Prostate gland (tissue), 2 donors: ENCODE data around the gene CUL2.

Source experiments
- CTCF ChIP-seq, 4 experiments: fragments of 200-600 bp in 2 of 4; fragments of 450-650 bp in 2 of 4; sonication (generic) in 2 of 4; IDR thresholded peaks; 1 replicate in 3 of 4; 2 replicates in 1 of 4; pipeline ENCODE4 v1.5.1; 2016 to 2019; ENCODE audit warnings: antibody characterized with exemption in 4 of 4, mild to moderate bottlenecking in 2 of 4, moderate library complexity in 2 of 4
- POLR2A ChIP-seq: fragments of 450-650 bp; IDR thresholded peaks from one replicate; pipeline ENCODE4 v1.6.1; 2016; ENCODE audit warnings: antibody characterized with exemption, mild to moderate bottlenecking

DNA sequence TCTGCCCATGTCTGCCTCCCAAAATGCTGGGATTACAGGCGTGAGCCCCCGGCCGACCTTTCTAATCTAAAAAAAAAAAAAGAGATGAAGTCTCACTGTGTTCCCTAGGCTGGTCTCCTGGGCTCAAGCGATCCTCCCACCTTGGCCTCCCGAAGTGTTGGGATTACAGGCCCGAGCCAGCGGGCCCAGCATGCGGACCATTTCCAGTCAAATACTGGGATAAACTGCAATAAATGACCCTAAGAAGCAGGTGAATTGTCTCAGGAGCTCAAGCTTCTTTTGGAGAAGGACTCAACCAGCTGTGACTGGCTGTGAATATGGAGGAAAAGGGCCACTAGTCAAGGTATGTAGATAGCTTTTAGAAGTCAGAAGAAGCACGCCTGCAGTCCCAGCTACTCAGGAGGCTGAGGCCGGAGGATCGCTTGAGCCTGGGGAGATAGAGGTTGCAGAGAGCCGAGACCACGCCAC is 36.0 kb upstream of the CUL2 start:
- TF ChIP-seq POLR2A (no peak), CTCF (IDR thresholded peaks at IDR 0.05) (no peak)
